ENCODE data around the gene MSMP.

- no peak for TF ChIP-seq CTCF (conservative IDR thresholded peaks at IDR 0.05; ENCODE audit: low read length)
- TF ChIP-seq EZH2phosphoT487 (IDR thresholded peaks at IDR 0.05; ENCODE audit: borderline replicate concordance, low read depth, low read length): no peak
These were observed 5.7 kb downstream of the MSMP start for GRCh38 chr9:35748242-35748857.
